Thyroid gland (tissue), 4 donors: ENCODE results near the gene KRTAP5-6.

ENCODE experiments used
- CTCF ChIP-seq, 6 experiments: fragments of 200-600 bp in 3 of 6; fragments of 450-650 bp in 3 of 6; sonication (generic) in 3 of 6; IDR thresholded peaks; one replicate each; pipeline ENCODE4 v1.5.1; 2016 to 2019; ENCODE audit warnings: antibody characterized with exemption in 6 of 6, mild to moderate bottlenecking in 2 of 6, inconsistent platforms in 1 of 6, moderate library complexity in 1 of 6
- POLR2A ChIP-seq, 2 donors: fragments of 450-650 bp; IDR thresholded peaks; one replicate each; pipeline ENCODE4 v1.6.1; 2017; ENCODE audit warnings: antibody characterized with exemption in 2 of 2, mild to moderate bottlenecking in 2 of 2, moderate library complexity in 1 of 2

GRCh38 chr11:1676229-1676740 is 20.7 kb upstream of the KRTAP5-6 start:
- TF ChIP-seq CTCF (IDR thresholded peaks at IDR 0.05) (no peak), POLR2A (IDR thresholded peaks at IDR 0.05) (no peak)
